HPDE6-E6E7 (cell line): Measurements from ENCODE around the gene B3GNT8.
"Not testable (repeated sequence)": the region's sequence is repeated elsewhere in the genome, so short reads cannot be mapped to it uniquely, and the experiment has no call there.

Source experiments
- DNase-seq: peaks from one replicate; pipeline ENCODE4 v3.0.0; 2011; ENCODE audit warnings: missing footprints; ENCODE audit errors: extremely low spot score

The B3GNT8 gene, protein sequence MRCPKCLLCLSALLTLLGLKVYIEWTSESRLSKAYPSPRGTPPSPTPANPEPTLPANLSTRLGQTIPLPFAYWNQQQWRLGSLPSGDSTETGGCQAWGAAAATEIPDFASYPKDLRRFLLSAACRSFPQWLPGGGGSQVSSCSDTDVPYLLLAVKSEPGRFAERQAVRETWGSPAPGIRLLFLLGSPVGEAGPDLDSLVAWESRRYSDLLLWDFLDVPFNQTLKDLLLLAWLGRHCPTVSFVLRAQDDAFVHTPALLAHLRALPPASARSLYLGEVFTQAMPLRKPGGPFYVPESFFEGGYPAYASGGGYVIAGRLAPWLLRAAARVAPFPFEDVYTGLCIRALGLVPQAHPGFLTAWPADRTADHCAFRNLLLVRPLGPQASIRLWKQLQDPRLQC

GRCh38 chr19:41426952-41427646 is at the start of gene B3GNT8:
Gene B3GNT8 (minus strand): TSS chr19:41427374. CDS start chr19:41426778, 596 bp downstream.
- DNase-seq = peak; percentile 83

DNA sequence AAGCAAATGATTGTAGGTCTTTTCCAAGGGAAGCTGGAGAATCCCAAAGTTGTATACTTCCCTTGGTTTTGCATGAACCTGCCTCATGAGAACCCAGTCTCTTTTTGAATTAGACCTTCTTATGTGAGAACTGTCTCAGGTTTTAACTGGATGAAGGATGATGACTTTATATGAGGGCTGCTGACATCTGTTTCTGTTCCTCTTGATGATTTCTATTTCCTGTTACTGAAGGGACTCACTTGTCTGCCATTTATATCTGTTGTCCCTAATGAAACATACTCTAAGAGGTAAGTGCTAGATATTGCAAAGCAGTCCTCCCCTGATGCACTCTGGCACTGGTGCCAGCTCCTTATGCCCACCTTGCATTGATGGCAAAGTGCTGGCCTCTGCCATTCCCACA is 49.4 kb upstream of the B3GNT8 start:
- no peak for DNase-seq

- not testable (repeated sequence) for DNase-seq
Observed at GRCh38 chr19:41463257-41464256, 36.4 kb upstream of the B3GNT8 start.

DNA sequence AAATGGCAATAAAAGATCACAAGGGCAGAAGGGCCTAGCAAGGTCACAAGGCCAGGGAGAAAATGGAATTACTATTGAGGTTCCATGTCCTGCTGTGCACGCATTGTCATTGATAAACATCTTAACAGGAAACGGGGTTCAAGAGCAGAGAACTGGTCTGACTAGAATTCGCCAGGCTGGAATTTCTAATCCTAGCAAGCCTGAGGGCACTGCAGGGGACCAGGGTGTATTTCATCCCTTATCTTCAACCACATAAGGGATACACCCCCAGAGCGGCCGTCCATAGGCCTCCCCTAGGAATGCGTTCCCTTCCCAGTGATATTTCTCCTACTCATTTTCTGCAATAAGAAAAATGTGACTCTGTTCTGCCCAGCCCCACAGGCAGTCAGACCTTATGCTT is 35.3 kb upstream of the B3GNT8 start:
- DNase-seq = no peak

GRCh38 chr19:41457241-41457640 is 30.1 kb upstream of the B3GNT8 start:
- no peak for DNase-seq

GRCh38 chr19:41456342-41456918 is 29.3 kb upstream of the B3GNT8 start:
- no peak for DNase-seq

DNA sequence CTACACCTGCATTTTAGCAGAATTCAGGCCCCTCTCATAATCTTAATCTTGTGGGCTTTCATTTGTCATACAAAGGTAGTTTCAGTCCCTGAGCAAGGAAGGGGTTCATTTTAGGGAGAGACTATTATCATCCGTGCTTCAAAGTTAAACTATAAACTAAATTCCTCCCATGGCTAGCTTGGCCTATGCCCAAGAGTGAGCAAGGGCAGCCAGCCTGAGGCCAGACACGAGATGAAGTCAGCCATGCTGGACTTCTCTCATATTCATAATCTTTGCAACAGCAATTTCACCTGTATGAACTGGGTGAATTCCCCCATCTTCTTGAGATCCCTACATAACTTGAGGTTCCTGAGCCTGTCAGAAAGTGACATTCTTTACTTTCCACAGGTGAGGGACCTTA is 28.8 kb upstream of the B3GNT8 start:
- DNase-seq = no peak

DNA sequence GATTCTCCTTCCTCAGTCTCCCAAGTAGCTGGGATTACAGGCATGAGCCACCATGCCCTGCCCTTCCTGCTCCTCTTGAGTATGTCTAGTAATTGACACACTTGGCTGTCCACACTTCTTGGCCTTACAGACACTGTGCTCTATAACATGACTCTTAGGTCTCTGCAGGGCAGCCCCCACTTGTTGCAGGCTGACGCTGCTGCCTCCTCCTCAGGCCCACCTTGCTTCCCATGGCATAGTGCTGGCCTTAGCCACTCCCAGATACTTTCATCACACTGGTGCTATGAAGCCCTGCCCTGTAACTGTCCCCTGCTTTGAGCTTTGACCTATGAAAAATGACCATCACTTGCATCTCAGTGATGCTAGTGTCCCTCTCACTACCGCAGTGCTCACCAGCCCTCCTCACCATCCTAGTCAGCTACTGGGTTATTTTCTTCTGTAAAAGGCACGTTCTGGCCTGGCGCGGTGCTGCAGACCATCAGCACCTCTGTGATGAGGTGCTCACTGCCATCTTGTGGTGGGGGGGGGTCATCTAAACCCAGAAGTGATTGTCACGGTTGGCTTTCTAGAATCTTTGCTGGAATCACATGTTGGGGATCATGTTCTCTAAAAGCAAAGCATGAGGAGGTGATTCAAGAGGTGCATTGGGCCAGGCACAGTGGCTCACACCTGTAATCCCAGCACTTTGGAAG is 25.6 kb upstream of the B3GNT8 start:
- no peak for DNase-seq

DNA sequence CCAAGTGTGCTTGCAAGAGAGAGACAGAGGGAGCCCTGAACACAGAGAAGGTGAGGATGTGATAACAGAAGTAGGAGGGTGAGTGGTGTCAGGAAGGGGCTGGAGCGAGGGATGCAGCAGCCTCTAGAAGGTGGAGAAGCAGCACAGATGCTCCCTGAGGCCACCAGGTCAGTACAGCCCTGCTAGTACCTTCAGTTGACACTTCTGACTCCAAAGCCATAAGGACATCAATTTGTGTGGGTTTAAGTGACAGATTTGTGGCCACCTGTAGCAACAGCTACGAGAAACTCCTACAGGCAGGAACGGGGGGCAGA is 22.6 kb upstream of the B3GNT8 start:
- no peak for DNase-seq

- peak; percentile 72 for DNase-seq
Observed at GRCh38 chr19:41449079-41449864, 22.1 kb upstream of the B3GNT8 start.

GRCh38 chr19:41447732-41448332 is 20.7 kb upstream of the B3GNT8 start:
- no peak for DNase-seq

DNA sequence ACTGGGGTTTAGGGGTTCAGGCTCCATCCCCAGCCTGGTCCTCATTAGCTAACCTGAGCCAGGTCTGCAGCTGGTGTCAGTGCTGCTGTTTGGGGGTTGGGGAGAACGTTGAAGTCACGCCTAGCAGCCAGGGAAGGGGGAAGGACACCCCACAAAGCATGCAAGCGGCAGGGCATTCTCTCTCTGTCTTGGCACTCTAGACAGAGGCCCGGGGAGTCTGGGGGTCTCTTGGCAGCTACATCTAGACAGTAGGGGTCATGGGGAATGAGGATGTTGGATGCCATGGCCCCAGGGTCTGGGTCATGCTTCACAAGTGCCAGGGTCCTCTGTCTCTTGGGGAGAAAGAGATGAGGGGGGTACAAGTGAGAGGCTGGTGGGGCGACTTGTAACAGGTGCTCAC is 18.4 kb upstream of the B3GNT8 start:
- no peak for DNase-seq

GRCh38 chr19:41443813-41444455 is 16.8 kb upstream of the B3GNT8 start:
- DNase-seq = no peak

DNA sequence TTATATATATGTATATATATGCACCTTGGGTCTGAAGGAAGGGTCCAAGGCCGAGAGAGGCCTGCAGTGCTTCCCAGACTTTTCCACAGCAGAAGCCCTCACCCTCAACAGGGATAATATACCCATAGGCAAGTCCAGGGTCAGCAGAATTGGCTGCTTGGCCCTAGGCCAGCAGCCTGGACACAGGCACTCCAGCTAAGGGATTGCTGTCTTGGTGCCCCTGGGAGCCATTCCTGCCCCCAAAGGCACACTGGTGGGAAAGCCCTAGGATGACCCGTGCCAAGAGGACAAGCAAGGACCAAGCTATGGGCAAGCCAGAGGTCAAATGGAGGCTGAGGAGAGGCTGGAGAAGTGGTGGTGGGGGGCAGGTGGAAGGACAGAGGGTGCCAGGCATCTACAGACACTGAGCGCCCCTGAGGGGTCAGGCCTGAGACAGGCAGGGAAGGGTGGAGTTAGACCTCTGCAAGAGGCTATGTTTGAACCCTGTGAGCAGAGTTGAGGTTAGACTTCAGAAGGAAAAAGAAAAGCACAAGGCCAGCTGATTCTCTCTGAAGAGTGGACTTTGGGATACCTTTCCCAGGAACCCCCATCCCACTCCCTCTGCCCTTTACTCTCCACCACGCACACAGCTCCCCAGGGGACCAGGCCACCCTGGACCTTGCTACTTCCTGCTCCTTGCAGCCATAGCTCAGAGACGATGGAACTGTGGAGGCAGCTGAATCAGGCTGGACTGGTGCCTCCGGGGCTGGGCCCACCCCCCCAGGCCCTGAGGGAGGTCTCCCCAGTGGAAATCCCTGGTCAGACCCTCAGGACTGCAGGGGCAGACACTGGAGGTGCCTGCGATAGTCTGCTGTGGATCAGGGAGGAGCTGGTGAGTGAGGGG is 15.5 kb upstream of the B3GNT8 start, which contains the start of gene ERICH4:
Gene ERICH4, plus strand, starts transcription at position 684 of the 883 bp plus-strand sequence. Its CDS starts 14 bp downstream, at position 698.
- DNase-seq = no peak

DNA sequence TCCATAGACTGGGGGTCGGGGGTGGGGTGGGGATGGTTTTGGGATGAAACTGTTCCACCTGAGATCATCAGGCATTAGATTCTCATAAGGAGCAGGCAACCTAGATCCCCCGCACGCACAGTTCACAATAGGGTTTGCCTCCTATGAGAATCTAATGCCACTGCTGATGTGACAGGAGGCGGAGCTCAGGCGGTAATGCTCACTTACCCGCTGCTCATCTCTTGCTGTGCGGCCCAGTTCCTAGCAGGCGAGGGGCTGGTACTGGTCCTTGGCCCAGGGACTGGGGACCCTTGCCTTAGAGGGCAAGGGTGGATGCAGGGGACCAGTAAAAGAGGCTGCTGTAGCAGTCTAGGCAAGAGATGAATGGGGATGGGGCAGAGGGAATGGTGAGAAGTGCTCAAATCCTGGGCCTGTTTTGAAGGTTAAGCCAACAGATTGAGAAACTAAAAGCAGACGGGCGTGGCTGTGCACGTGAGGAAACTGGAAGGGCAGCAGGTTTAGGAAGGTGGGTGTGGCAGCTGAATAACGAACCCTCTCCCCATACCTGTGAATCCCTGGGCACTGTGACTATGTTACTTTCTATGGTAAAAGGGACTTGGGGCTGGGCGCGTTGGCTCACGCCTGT is 14.3 kb upstream of the B3GNT8 start:
- no peak for DNase-seq

- DNase-seq = peak; percentile 97
Observed at GRCh38 chr19:41439441-41440222, 12.5 kb upstream of the B3GNT8 start, which contains the start of gene DMAC2. Gene DMAC2 (minus strand): TSS chr19:41439912. CDS start chr19:41439899, 13 bp downstream.
